Brain microvascular endothelial cell (primary cell): Measurements from ENCODE around the gene E2F7.

ENCODE experiments used
- DNase-seq: peaks from one replicate; pipeline ENCODE4 v3.0.0-alpha.2; 2020
- H3K27ac ChIP-seq: fragments of 250-450 bp; sonication (Bioruptor Pico); 2 replicates; pipeline ENCODE4 v1.5.1; 2020; ENCODE audit warnings: mild to moderate bottlenecking, moderate library complexity
- H3K27me3 ChIP-seq: fragments of 250-450 bp; sonication (Bioruptor Pico); replicated peaks from 2 replicates; pipeline ENCODE4 v1.5.1; 2020; ENCODE audit warnings: mild to moderate bottlenecking
- H3K36me3 ChIP-seq: fragments of 250-450 bp; sonication (Bioruptor Pico); replicated peaks from 2 replicates; pipeline ENCODE4 v1.5.1; 2020; ENCODE audit warnings: mild to moderate bottlenecking
- H3K4me3 ChIP-seq: 2 replicates; pipeline ENCODE4 v1.5.1; 2011; ENCODE audit warnings: low read depth, mild to moderate bottlenecking, control low read depth, low read length, moderate library complexity
- CTCF ChIP-seq: IDR thresholded peaks from 2 replicates; pipeline ENCODE4 v1.5.1; 2011; ENCODE audit warnings: low read depth, mild to moderate bottlenecking, moderate library complexity, low read length, control low read depth, inconsistent platforms; ENCODE audit errors: missing control alignments
- in situ Hi-C: cut with HindIII; loops from 2 replicates; pipeline ENCODE4 v1.10.0; 2017; ENCODE audit warnings: low sequenced_read_pairs, low pct_ligation_motif_present

E2F7 gene

GRCh38 chr12:76990716-76991115, 74.7 kb downstream of the E2F7 start:
- in situ Hi-C loops, result no loop called here
- Histone ChIP-seq H3K27ac (no peak overlapping the region), H3K36me3 (no peaks in the 10 kb centered on the region), H3K4me3 (no peak overlapping the region), H3K27me3 (no peaks in the 10 kb centered on the region)
- no peak for DNase-seq
- TF ChIP-seq CTCF, result no peak

GRCh38 chr12:76984566-76984965, 80.8 kb downstream of the E2F7 start:
- no peaks in the 10 kb centered on the region for H3K27me3 ChIP-seq
- H3K27ac ChIP-seq, result no peak overlapping the region
- no peaks in the 10 kb centered on the region for H3K36me3 ChIP-seq
- in situ Hi-C loops, result no loop called here
- DNase-seq, result no peak
- no peak overlapping the region for H3K4me3 ChIP-seq
- TF ChIP-seq CTCF, result no peak

DNA sequence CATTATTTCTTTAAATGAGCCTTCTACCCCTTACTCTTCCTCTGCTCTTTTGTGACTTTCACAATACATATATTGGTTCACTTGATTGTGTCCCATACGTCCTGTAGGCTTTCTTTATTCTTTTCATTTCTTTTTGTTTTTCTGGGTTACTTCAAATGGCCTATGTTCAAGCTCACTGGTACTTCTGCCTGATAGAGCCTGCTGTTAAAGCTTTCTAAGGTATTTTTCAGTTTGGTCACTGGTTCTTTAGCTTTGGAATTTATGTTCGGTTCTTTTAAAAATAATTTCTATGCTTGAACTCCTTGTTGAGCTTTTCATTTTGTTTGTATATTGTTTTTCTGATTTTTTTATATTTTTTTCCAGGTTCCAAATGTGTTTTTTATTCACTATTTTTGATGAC, 81.9 kb downstream of the E2F7 start:
- H3K27me3 ChIP-seq, result no peaks in the 10 kb centered on the region
- in situ Hi-C loops, result no loop called here
- DNase-seq, result no peak
- no peak overlapping the region for H3K27ac ChIP-seq
- H3K4me3 ChIP-seq, result no peak overlapping the region
- no peaks in the 10 kb centered on the region for H3K36me3 ChIP-seq
- no peak for TF ChIP-seq CTCF

DNA sequence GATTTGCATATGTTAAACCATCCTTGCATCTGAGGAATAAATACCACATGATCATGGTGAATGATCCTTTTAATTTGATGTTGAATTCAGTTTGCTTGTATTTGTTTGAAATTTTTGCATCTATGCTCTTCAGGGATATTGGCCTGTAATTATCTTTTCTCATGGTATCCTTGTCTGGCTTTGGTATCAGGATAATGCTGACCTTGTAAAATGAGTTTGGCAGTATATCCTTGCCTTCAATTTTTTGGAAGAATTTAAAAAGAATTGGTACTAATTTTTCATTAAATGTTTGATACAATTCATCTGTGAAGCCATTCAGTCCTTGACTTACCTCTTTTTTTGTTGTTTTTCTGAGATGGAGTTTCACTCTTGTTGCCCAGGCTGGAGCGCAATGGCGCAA, 85.2 kb downstream of the E2F7 start:
- DNase-seq, result no peak
- no peaks in the 10 kb centered on the region for H3K27me3 ChIP-seq
- H3K27ac ChIP-seq, result no peak overlapping the region
- no peaks in the 10 kb centered on the region for H3K36me3 ChIP-seq
- no peak for TF ChIP-seq CTCF
- in situ Hi-C loops, result no loop called here
- no peak overlapping the region for H3K4me3 ChIP-seq

- in situ Hi-C loops, result no loop called here
- DNase-seq, result no peak
- no peaks in the 10 kb centered on the region for H3K27me3 ChIP-seq
- H3K4me3 ChIP-seq, result no peak overlapping the region
- H3K36me3 ChIP-seq, result no peaks in the 10 kb centered on the region
- TF ChIP-seq CTCF, result no peak
- H3K27ac ChIP-seq, result no peak overlapping the region
Measured at GRCh38 chr12:76976777-76977382, 88.5 kb downstream of the E2F7 start.
